Frontal cortex (tissue), 4 donors: Measurements from ENCODE around the gene AIP. TPM values are rescaled to one million over a fixed set of nuclear protein-coding genes. Genes with fewer than 3 reads are reported as not detected.

Experiments used
- DNase-seq, 2 donors: peaks; one replicate each; pipeline ENCODE4 v3.0.0; 2012; ENCODE audit warnings: low spot score in 2 of 2
- FAIRE-seq: peaks from 2 replicates; lab custom pipeline; 2012; peaks lifted over from hg19 to GRCh38; lab: Jason Lieb, UNC
- total RNA-seq: library from RNA; depleted of rRNA; stranded (reverse); fragments of >200 nt; gene quantifications from one replicate; pipeline ENCODE4 v1.2.3, GENCODE V29; 2014
- donor health status: control.
- donor health status: control.
- donor health status: control.

AIP gene
- total RNA-seq, 1 donor from 2014 or later, result 89.3 TPM

DNA sequence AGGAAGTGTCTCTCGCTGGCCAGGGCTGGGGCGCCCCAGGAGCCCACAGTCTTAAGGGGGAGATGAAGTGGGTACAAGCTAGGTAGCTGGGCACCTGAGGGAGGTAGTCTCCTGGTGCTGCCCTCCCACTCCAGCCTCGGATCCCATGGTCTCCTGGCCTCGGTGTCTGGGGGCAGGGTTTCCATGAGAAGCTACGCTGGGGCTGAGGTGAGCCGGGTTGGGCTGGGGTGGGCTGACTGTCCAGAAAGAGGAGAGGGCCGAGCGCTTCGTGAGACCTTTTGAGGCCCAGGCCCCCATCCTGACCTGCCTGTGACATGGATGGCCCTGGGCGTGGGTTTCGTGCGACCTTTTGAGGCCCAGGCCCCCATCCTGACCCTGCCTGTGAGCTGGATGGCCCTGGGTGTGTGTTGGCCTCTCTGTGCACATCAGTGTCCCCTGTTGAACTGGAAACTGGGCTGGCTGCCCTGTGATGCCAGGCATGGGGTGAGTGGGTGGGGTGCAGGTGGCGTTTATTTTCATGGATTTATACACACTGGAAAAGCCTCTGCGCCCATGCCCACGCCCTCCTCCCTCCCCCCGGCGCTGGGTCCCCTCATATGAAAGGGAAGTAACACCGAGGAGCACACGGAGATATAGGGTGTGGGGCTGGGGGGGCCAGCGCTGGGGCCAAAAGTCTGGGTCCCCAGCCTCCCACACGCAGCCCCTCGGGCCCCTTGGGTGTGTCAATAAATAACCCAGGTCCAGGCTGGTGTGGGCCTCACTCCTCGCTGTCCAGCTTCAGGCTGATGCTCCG, 8.6 kb downstream of the AIP start:
- DNase-seq (no peak), FAIRE-seq (no peak)

DNA sequence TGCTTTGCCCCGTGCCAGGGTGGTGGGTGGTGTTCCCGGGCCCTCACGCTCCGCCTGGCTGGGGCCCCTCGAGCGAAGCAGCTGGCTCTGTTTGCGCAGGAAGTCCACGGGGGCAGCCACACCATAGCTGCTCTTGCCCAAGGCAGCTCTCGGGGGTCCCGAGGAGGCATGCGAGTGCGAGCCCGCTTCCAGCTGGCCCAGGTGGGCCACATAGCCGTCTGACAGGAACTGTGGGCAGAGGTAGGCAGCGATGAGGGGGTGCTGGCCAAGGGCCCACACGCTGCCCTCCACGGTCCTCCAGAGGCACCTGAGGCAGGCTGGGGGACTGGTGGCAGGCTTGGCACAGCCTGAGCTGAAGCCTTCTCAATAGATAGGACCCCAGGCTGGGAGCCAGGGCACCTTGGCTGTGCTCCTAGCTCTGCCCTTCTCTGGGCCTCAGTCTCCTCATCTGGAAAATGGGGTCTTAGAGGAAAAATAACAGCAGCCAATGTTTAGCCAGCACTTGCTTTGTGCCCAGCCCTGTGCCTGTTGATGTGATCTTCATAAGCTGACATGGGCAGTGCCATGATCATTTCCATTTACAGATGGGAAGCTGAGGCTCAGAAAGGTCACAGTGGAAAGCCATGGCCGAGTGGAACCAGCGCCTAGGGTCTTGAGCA, 9.4 kb downstream of the AIP start:
- FAIRE-seq (no peak), DNase-seq (no peak)

DNA sequence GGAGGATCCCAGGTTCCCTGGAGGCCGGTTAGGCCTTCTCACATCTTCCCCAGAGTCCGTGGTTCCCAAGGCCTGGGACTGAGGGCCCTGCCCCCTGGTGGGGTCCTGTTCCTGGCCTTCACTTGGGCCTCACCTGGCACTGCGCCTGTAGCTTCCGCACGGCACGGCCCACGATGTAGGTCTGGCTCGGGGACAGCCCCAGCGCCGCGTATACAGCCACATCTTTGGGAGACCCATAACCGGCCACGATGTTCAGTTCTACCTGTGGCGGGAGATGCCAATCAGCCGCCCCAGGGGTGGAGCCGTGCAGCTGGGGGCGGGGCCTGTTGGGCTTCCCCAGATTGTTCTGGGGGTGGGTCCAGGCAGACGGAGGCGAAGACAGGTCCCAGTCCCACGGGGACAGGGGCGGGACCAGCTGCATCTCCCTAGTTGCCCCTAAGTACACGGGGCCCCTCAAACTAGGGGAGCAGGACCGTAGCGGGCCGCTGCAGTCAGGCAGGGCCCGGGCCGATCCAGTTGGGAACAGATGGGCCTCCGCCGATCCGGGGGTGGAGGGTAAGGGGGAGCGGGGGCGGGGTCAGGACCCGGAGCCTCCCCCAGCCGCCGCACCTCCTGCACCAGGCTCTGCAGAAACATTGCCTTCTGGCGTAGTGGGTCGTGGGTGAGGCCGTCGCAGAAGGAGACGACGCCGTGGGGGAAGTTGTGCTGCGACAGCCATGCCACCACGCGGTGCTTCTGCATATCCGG, 10.1 kb downstream of the AIP start:
- FAIRE-seq (no peak), DNase-seq (peak in 1 of 2 donors; percentile 30)

DNA sequence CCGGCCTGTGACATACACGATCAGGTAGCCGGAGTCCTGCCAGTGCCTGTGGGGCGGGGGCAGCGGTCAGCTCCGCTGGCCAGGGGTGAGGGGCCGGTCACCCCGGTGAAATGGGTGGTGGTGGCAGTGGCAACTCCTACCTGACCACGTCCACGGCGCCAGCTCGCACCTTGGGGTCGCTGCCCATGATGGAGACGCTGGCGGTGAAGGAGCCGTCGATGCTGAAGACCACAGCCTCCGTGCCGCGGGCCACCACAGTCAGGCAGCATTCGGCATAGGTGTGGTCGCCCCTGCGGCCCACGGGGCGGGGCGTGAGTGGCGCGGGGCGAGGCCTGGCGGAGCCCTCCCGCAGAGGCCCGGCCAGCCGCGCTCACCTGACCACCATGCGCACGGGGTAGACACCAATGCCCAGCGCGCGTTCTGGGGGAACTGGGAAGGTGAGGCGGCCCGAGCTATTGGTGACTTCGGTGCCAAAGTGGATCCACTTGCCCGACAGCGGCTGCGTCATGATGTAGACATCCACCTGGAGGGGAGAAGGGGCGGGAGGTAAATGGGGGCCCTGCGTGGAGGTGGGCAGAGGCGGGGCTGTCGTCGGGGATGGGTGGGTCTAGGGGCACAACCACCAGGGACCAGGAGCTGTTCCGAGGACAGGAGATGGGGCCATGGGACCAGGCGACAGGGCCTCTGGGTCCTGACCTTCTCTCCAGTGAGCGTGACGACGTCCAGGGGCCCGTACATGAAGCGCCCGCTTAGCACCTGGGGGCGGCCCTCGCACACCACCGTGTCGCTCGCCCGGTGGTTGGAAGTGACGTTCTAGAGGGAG, 10.9 kb downstream of the AIP start:
- FAIRE-seq, result no peak
- DNase-seq, result no peak

DNA sequence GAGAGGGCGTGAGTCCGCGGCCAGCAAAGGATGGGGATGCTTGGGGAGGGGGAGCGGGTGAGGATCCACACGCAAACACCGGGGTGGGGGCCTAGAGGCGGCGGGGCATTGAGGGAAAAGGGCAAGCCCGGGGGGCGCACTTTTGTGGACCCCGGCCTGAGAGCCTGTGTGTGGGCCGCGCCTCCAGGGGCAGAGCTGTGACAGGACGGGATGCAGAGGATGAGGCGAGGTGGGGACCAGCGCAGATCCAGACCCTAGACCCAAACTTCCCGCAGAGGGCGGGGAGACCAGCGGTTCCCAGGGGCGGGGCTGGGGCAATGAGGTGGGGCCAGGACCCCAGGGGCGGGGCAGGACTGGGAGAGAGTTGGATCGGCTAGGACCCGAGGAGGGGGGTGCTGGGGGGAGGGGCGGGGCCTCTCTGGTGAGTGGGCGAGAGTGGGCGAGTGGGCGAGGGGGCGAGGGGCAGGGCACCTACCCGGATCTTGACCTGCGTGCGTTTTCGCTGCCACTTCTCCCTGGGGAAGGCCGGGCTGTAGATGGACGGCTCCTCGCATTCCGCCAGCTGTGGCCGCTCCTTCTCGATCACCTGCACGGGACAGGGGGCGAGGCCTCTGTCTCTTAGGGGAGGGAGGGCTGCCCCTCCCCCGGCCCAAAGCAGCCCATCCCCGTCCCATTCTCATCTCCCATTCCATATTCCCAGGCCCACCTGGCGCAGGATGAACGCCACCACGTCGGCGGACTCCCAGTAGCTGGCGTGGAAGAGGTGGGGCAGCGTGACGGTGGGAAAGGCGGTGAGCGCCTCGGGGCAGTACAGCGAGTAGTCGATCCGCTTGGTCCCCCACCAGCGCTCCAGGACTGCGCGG, 11.8 kb downstream of the AIP start:
- DNase-seq, result no peak
- FAIRE-seq, result no peak

DNA sequence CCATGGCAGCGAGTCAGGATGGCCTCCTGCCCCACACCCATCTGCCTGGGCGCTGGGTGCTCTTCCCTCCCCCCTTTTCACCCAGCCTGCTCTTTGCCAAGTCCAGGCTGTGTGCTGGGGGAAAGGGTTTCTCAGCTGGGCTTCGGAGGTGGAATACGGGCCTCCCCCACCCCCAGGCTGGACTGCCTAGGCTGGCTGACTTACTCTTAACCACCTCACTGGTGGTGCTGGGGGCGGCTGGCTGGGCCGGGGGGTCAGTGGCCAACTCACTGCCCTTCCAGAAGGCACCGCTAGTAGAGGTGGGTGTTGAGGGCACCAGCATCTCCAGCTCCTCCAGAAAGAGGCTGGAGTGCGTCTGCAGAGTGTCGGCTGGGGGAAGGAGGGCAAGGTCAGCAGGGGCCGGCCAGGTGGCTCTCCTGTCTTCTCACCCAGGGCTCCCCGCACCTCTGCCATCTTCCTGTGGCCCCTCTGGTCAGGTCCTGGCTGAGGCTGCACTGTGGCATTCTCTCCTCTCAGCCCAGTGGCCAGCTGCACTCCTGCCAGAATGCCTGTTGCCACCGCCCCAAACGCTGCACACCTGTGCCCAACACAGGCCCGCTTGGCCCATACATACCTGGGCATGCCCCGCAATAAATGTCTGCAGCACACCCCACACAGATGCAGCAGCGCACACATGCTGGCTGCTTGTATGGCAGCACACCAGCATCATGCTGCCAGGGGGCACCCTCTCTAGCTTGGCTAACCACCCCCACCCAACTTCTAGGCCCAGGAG, 12.6 kb downstream of the AIP start:
- DNase-seq, result no peak
- FAIRE-seq, result no peak

DNA sequence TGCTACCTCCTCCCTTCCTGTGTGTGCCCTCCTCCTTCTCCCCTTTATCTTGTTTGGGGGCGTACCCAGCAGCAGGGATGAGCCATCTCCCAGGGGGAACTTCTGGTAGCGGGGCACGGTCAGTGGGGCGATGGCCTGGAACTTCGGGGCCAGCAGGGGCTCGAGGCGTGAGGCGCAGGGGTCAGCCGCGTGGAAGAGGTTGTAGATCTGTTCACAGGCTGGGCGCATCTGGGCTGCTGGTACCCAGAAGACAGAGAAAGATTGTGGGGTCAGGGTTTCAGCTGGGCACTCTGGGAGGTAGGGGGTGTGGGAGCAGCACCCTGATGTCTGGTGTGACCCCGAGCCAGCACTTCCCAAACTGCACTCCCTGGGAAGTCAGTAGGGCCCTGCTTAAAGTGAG, 13.3 kb downstream of the AIP start:
- no peak for DNase-seq
- no peak for FAIRE-seq

DNA sequence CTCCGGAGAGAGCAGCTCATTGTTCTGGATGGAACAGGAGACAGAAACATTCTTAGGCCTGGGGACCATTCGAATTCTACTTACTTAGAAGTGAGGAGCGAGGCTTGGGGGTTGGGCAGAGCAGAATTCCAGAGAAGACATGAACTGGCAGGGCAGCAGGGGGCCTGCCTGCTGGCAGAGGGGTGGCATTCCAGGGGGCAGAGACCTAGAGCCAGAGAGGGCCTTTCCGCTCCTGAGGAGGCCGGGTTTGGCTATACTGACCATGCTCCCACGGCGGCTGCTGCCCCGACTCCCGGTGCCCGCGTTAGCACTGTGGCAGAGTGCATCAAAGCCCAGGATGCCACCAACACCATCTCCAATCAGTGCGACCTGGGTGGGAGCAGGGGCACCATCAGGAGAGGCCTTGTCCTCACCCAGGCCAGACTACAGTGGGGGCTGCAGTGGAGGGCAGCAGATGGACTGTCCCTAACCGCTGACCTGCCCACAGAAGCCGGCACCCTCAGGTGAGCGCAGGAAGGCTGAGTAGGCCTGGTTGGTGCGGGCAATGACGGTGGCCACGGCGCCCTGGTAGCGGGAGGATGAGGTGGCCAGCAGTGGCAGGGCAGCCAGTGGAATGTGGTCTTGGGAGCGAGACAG, 14.9 kb downstream of the AIP start:
- no peak for FAIRE-seq
- DNase-seq, result no peak

DNA sequence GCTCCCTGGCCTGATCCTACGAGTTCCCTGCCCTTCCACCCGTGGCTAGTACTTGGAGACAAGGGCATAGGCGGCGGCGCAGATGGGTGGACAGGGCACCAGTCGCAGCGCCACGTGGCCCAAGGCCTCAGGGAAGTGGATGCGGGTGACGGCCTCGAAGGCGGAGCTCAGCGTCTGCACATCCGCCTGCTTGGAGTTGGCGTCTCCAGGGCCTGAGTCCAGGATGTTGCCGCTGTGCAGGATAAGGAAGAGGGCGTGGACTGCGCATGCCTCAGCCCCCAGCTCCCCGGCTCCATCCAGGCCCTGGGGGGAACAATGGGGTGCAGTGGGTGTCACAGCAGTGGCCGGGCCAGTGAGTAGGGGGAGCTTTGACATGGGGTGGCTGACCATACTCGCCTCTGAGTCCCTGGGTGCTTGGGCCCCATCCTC, 15.7 kb downstream of the AIP start:
- no peak for FAIRE-seq

DNA sequence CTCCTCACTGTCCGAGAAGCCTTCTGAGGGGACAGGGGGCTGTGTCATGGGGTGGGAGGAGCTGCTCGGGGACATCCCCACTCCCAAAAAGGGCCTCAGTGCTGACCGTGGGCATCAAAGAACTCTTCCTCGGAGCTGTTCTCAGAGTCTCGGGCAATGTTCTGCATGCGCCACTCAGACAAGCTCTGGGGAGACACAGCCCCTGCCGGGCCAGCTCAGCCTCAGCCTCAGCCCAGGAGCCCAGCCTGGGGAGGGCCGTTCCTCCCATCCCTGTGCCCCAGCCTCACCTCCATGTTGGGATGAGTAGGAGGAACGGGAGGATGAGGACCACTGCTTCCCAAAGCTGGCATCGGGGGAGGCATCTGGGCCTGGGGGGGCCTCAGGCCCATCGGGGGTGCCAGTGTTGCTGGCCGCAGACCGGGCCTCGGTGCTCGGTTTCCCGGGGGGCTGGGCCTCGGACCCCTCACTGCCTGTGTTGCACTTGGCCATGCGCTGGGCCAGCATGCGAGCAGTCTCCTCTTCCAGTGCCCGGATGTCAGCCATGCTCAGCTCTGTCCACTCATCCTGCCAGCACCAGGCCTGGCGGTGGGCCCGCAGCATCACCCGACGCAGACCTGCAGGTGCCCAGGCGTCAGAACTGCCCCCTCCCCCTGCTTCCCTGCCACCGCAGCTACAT, 17.1 kb downstream of the AIP start:
- no peak for FAIRE-seq
- no peak for DNase-seq

More for the DNA sequence above, 15.7 kb downstream of the AIP start:
- DNase-seq, result no peak

DNA sequence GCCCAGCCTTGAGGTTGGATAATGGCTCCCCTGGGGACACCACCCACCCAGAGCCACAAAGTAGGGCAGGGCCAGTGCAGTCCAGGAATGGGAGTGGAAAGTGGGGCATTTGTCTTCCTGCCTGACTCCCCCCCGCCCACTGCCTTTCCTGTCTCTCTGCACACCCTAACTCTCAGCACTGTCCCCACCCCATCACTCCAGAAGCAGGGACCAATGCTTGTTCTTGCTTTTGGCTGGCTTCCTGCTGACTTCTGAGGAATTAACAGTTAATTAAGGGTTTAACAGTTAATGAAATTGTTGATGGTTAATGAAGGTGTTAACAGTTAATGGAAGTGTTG, 17.6 kb downstream of the AIP start:
- no peak for DNase-seq
- no peak for FAIRE-seq

DNA sequence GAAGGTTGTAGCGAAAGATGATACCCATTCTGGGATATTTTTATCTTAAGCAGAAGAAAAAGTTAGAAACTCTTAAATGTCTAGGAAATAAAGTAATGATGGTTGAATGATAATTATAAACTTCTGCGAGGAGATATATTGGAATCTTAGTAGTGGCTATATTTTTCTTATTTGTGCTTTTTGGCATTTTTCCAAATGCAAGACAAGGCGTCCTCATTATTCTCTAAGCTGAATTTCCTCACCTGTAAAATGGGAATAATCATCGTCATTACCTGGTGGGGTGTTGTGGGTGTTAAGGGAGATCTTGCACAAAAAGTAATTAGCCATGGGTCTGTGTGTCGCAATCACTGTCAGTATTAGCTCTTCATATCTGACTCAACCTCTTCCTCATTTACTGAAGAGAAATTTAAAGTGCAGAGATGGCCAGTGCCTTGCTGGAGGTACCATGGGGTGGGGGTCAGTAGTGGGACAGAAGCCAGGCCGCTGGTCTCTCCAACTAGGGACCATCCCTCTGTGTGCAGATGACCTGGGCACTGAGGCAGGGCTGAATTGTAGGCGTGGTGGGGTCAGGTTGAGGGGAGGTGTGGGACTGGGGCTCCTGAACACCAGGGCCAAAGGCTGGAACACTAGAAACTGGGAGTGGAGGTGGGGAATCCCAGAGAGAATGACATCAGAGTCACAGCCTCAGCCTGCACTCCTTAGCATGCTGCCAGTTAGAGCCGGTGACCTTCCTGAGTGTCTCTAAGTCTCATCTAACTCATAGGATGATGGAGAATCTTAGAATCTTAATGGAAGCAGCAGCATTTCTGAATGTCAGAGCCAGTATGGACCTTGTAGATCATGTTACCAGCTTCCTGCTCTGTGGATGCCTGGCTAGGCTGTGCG, 18.2 kb downstream of the AIP start:
- DNase-seq, result no peak
- no peak for FAIRE-seq

DNA sequence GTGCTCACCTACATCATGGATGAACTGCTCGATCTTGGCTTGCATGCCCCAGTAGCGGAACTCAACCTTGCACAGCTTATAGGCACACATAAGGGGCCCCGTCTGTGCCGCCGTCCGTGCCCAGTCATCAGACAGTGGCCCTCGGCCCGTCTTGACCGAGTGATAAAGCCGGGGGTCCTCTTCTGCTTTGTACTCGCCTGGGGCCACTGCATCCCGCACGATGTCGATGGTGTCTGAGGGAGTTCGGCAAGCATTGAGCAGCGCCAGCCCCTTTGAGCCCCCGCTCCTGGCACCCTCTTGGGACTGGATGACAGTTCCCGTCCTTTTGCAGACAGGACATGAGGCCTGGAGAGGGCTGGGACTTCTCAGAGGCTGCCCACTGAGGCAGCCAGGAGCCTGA, 19.0 kb downstream of the AIP start:
- DNase-seq, result no peak
- FAIRE-seq, result no peak

DNA sequence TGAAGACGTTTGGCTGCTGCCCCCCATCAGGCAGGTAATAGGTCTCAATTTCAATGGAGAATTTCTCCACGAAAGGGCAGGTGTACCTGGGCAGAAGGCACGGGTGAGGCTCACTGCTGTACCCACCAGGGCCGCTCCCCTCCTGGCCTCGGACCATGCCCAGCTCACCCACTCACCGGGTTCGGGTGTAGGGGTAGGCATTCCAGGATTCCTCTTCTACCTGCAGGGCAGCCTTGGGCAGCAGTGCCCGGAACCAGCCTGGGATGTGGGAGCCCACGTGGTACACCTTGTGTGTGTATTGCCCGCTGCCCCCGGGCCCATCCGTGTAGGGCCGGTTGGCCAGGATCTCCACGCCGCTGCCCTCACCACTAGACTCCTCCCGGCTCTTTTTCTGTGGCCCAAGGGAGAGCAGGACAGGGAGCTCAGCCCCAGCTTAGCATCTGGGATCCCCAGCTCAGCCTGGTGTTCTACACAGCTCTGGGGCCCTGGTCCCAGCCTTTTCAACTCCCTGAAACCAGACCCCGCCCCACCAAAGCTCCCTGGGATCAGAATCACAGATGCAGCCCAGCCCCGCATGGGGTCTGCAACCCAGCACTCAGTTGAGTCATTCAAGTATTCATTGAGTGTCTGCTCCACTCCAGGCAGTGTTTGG, 19.6 kb downstream of the AIP start:
- DNase-seq (no peak), FAIRE-seq (no peak)

DNA sequence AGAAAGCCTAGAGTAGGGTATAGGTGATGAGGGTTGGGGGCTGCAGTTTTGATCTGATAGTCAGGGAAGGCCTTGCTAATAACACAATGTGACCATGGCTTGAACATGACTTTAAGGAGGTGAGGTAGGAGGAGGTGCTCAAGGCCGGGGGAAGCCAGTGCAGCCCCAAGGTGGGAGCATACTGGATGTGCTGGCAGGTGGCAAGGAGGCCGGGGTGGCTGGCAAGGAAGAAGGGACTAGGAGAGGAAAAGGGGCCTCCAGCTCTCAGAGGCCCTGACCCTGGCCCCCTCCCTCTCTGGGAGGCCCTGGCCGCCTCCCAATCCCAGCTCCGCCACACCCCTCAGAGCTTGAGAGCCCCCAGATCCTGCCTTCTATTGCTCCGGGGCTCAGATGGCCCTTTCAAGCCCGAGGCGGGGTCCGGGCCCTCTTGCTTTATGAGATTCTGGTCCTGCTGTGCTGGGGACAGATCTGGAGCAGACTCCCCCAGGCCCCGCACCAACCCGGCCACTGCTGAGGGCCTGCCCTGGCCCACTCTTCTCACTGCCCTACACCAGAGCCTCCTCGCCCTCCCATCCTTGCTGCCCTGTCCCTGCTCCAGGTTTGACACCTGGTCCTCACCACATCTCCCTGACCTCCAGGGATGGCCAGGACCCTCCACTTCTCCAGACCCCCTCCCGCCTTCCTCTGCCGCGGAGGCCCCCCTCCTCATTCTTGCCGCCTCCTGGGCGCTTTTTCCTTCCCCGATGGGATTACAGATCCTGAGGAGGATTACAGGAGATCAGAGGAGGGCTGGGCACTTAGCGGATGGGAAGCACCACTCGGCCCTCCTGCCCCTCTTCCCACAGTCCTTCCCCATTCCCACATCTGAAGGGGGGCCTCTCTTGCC, 20.5 kb downstream of the AIP start:
- DNase-seq (no peak), FAIRE-seq (no peak)
